Right renal cortex interstitium (tissue), 3 donors: ENCODE measurements around the gene MTCL1. TPM values are rescaled to one million over a fixed set of nuclear protein-coding genes. Genes with fewer than 3 reads are reported as not detected.

Experiments used
- DNase-seq, 3 donors: peaks; one replicate each; pipeline ENCODE4 v3.0.0-alpha.2; 2013; ENCODE audit warnings: low read depth in 3 of 3, low spot score in 2 of 3
- polyA plus RNA-seq, 3 donors: library from polyadenylated mRNA; unstranded; fragments of 120-200 nt; gene quantifications; one replicate each; pipeline ENCODE4 v1.2.1, GENCODE V29; 2013; ENCODE audit not compliant: insufficient read length in 3 of 3

MTCL1 gene
- polyA plus RNA-seq, 3 donors = 16.4 to 18.9 (median 18.9) TPM

DNA sequence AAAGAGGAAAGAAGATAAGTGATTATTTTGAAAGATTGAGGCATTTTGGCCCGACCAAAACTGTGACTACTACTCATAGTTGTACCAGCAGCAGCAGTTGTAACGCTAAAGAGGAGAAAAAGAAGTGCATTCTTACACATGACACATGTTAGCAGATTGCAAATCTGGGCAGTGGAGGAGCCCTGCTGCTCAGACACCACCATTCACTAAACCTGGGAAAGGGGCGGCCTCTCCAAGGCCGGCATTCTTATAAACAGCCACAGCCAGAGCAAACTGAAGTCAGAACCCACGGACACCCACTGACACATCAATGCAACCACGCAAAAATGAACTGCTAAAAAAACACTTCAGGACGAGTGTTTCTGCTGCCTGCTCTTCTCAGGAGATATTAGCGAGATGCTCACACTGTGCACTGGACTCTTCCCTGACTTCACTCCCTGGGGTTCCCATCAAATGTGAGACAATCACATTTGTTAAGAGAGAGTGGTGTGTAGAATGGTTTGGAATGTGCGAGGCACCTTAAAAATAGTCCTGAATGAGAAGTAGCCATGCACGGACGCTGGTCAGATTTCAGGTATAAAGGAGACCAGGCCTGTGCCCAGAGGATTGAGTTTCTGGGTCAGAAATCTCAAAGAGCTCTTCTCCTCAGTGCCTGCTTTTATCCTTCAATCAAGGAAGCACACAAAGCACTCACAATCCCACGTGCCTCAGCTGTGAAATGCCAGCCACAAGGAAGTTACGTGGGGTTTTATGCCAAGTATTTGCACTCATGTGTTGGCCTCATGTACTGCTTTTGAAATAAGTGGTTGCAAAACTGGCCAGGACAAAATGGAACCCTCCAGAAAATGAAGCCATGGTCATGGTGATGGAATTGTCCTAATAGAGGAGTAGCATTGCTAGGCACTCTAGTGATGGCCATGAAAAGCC is 83.4 kb downstream of the MTCL1 start:
- DNase-seq = no peak

DNA sequence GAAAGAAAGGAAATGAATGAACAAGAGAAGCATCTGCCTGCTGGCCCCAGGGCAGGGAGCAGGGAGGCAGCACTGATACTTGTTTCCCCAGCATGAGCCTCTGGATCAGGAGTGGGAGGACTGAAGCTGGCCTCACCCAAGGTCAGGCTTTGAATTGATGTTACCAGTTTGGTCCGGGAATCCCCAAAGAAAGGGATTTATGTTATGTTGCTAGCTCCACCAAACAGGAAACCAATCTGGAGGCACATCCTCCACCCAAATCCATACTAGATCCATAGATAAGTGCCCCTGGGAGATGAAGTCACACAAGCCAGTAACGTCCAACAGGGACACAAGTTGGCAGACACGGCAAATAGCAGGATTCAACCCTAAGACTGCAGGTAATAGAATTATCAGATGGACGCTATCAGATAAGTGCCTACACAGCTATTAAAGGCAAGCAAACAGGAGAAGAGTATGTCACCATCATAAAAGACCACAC is 85.9 kb downstream of the MTCL1 start:
- DNase-seq = no peak

DNA sequence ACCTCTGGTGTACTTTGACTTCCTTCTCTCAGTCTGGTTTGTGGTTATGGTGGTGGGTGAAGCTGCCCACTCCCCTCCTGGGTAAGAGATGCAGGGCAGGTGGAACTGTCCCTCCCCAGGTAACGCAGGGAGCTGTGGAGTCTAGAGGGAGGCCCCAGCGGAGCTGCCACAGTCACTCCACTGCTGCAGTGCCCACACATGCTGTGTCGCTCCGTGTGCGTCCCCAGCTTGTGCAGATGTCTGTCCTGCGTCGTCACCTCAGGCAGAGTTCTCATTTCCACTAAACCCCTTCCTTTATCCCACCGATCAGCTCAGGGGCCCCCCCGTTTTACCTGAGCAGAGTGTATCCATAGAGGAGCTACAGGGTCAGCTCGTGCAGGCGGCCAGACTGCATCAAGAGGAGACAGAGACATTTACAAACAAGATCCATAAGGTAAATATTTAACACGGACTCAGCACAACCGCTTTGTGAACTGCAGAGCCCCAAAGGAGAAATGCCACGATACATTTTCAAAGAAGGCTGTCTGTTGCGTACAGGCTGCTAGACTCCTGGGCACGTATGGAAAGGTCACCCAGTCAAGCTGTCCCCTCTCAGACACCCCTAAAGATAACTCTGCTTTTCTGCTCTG is 87.4 kb downstream of the MTCL1 start:
- DNase-seq = no peak

DNA sequence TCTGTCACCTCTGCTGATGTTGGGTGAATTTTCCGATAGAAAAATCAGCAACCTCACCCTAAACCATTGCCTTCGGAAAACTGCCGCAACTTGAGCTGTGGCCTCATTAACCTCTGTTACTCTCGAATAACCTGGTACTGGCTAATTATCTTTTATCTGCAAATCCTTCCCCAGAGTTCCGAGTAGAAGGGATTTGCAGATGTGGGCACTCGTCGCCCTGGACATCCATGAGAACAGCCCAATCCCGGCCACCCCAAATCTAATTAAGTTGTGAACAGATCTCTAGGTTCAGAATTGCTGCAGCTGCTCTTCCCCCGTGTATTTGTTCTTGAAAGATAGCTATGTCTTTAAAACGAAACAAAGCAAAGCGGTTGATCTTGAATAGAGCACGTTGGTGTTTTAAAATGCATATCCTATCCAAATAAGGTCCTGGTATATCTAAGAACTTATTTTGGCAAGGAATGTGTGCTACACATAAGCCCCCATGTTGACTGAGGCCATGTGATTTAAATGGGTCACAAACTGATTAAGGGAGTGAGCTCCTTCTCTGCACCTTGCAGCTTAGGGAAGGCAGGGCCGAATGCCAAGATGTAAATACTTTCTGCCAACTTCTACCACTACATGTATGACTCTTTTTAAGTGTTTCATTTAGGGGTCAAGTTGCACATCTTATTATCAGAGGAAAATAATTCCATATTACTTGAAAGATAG is 88.2 kb downstream of the MTCL1 start:
- no peak for DNase-seq

DNA sequence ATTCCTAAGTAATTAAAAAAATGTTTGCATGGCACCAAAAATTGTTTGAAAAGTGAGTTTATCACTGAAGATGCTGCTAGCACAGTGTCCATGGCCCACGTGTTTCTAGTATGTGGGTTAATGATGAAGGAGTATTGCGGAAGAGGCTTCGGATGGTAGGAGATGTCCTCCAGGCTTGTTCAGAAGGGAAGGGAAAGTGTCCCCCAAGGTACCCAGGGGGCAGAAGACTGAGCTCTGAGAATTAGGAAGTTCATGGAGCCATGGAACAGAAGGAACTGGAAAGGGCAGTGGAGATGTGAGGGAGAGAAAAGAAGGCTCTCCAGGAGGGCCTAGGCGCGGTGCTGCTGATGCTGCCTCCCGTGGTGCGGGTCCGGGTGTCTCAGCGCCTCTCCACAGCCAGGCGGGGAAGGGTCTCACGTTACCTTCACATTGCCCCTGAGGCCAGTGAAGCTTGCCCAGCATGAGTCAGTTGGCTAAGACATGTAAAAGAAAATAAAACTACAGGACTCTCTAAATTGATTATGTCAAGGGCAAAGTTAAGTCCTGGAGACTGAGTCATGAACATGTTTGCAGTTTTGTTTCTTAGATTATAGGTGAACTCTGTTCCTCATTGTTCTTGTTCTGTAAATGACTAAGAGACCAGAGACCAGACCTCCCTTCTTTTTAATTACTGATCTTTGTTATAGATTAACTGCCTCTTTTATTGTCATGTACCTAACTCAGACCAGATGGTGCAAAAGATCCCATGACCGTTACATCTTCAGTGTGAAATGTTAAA is 89.0 kb downstream of the MTCL1 start:
- no peak for DNase-seq

DNA sequence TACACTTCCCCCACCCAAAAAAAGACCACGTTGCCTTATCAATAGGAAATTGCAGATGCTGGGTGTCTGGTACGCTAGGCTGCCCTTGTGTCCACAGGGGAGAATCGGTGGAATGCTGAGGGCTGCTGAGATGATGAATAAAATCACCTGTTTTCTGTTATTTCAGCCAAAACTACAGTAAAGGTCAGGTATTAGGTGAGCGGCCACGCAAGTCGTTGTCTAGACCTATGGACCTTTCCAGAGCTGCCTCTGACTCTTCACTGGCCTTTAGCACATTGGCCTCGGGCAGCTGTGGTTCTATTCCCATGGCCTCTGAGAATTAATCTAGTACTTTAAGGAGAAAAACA is 89.6 kb downstream of the MTCL1 start:
- no peak for DNase-seq

DNA sequence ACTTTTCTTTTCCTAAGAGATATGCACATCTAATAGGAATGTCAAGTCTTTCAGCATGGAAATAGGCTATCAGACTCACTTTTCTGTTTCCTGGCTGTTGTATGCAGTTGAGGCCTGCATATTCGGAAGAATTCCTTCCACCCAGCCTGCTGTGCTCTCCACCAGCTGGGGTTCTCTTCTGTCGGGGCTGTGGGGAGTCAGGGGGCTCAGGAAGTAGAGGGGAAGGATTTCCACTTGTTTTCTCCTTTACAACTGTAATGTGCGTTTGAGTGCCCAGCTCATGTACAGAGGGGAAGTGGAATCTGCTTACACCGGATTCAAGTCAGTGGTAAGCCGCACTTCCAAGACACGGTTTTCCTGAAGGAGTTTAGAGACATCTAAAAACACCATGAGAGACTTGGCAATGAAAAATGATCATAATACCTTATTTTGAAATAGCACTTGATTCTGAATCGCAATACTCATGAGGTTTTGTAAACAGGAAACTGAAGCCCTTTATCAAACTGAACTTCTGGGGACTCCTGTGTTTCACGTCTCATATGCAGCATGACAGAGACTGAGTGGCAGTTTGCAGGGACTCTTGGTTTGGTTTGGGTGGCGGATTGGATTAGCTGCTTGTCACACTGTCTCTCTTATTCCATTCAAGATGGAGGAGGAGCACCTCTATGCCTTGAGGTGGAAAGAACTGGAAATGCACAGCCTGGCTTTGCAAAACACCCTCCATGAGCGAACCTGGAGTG is 90.4 kb downstream of the MTCL1 start:
- DNase-seq = no peak

DNA sequence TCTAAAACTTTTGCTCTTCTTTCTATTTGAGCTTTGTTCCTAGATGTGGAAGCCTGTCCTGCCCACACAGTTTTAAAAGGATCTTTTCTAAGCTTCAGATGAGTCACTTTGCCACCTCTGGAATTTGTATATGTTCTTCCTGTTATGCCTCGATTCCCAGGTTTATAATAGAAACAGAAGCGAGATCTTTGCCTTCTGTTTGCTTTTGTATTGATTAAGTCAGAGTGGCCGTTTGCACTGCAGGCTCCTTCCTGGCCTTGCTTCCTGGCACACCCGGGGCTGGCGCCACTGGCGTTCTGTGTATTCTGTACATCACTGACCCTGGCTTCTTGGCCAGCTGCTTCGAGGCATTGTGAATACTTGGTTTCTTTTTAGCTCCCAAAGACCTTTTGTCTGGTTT is 91.8 kb downstream of the MTCL1 start:
- no peak for DNase-seq

DNA sequence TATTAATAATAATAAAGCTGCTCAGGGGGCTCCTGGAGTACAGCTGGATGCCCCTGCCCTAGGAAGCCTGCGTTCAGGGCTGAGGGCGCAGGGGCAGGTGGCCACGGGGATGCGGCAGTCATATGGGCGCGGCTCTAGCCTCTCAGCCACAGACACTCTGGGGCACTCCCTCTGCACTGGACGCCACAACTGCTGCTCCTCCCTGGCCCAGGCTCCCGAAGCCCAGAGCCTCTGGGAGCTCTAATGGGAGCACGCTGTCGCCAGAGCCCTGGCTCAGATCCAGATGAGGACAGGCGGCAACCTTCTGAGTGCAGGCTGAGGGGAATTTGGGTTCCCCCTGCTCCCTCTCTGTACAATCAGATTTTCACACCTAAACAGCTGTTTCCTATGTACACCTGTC is 93.6 kb downstream of the MTCL1 start:
- DNase-seq = no peak

DNA sequence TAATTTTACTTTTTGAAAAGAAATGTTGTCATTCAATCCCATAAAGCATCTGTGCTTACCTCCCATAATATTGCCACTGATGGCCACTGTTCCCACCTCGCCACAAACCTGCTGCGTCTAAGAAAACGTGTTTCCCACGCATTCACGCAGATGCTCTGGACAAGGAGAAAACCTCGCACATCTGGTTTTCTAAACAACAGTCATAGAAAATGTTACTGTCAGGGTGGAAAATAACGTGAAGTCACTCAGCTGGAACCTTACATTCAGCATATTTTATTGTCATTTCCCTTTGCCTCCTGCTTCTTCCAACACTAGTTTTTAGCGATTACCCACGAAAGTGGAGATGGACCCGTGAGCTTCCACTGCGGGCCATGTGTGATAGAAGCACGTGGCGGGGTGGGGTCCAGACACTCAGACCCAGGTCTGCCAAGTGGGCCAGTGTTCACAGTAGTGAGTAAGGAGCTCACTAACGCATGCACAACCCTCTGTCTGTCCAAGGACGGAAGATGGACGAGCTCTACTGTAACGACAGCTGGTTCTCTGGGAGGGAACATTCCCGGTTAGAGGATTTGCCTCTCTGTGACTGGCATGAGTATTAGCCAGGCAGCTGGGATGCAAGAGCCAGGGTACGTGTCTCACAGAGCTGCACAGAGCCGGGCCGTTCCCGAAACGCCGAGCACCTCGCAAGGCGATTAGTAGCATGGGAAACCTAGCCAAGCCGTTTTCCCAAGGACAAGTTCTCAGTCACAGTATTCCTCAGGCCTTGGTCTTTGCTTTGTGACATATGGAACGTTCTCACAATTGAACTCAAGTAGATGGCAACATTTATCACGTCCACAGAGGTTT is 94.5 kb downstream of the MTCL1 start:
- DNase-seq = no peak

DNA sequence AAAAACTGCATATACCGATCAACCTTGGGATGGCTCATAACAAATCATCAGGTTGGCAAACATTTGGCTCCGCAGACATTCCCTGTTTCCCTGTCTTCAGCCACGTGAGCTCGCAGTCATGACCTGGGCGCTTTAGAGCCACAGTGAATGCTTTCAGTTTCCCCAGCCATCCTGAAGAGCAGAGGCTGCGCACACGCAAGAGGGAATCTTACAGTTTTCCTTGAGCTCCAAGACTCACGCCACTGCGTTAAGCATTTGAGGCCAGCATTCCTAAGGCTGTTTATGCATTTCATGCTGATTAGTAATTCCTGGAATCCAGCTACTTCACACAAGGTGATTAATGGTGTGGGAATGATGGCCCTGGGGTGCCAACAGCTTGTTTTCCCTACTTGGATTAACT is 95.1 kb downstream of the MTCL1 start:
- DNase-seq = no peak

DNA sequence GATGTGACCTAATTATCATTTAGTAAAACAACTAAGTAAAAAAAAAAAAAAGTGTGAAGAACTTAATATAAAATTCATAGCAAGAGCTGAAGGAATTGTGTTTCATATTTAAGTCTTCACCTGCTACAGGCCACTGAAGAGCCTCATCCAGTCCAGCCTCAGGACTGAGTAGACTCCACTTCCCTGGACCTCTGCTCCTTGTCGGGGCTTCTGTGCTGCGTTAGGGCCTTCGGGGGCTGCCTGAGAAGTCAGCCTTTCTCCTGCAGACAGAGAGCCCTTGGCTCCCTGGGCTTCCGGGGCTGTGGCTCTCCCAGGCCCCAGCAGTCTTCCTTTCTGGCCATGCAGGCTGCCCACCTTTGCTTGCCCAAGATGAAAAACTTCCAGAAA is 95.5 kb downstream of the MTCL1 start:
- no peak for DNase-seq

DNA sequence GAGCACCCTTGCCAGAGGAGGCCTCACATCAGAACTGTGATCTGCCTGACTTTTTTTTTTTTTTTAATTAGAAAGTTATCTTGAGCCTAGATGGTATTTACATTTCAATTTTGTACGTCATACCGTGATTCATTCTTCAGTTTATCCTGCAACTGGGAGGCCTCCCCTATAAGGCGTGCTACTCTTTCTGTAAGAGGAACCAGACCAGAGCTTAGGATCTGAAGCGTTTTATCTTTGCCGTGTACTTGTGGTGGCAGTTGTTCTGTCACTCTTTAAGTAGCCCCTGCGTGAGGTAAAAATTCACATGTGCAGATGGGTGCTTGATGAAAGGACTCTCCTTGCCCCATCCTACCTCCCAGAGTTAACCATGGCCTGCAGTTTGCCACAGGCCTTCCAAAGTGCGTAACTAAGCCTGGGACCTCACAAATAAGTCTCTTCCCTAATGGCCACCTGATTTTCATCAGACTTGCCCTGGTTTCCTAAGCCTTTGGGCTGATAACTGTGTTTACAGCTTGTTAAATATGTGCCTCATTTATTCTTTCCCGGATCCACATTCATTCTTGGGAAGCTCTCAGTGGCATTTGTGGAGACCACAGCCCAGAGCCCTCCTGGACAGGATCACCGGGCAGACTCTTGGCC is 96.0 kb downstream of the MTCL1 start:
- no peak for DNase-seq

DNA sequence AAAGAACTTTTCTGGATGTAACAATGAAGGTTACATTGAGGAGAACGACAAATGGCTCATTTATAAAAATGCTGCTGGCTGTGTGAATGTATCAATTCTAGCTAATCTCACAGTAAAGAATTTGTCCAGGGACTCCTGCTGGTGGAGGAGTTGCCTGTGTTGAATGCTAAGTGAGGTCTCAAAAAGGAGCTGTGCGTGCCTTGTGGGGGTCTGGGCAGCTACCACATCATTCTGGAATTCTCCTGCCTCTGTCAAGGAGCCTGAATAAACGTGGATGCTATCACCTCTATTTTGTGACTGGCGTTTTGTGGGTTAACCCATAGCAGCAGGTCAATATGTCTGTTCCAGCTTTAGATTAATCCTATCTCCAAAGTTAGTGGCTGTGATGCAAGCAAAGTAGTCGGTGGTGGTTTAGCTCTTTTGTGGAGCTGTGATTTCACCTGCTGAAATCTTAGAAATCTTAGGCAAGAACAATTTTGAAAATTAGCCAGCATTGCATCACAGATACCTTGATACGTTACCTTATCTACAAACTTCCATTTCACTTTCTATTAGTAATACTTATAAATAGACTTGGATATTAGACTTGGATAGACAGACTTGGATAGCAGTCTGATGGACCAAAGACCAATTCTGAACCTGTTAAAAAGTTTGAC is 96.8 kb downstream of the MTCL1 start:
- DNase-seq = no peak

DNA sequence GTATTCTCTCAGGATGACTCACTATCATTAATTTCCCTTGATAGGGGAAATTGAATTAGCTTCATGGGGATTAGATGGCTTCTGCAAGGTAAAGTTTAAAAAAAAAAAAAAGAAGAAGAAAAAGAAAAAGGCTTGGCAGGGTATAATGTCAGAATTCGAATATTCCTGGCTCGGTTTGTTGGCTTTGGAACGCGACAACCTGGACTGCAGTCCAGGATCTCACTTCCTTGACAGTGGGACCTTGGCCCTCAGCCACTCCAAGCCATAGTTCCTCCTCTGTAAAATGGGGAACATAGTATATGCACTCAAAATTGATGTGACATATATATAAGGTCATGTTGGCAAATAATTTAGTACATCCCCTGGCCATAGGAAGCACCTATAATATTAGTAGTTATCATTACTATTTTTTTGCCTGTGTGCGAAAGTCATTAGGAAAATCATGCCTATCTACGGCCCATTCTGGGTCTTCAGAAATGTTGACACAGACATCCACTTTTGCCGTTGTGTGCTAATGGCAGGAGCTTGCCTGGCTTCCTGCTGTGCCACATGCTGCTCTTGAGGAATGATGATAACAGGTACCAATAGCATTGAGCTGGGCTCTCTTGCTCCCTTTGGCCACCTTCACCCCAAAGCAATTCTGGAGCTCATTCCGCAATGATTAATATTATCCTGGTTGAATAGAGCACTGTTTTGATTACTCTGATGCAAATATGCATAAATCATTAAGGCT is 97.9 kb downstream of the MTCL1 start:
- DNase-seq = no peak

DNA sequence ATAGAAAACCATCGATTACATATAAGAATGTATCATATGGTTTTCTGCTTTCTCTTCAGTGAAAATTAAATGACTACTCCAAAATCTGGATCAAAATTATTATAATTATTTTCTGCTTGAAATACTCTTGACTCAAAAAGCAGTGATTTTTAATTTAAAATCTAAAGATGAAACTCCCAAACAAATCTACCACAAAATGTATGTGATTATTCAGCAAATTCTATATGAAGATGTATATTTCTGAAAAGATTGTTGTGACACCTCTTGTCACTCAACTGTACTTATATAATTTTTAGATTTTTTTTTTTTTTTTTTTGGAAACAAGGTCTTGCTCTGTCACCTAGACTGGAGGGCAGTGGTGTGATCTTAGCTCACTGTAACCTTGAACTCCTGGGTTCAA is 98.6 kb downstream of the MTCL1 start:
- DNase-seq = no peak

DNA sequence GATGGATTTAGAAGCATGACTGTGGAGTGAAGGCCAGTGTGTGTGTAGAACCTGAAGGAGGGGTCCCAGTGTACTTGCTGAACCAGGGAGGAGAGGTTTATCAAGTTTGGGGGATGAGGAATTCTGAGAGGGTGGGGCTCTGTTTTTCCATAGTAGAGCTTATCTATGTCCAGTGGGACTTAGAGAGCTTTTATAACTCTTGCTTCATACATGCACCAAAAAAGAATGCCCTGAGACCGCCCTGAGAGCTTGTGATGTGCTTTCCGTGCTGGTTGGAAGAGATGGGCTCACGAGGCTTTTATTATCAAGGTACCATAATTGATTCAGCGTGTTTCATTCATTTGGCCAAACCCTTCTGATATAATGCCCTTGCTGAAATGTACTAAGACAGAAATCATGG is 100.2 kb downstream of the MTCL1 start:
- DNase-seq = no peak
